ENCODE results near the gene FUT8.

DNA sequence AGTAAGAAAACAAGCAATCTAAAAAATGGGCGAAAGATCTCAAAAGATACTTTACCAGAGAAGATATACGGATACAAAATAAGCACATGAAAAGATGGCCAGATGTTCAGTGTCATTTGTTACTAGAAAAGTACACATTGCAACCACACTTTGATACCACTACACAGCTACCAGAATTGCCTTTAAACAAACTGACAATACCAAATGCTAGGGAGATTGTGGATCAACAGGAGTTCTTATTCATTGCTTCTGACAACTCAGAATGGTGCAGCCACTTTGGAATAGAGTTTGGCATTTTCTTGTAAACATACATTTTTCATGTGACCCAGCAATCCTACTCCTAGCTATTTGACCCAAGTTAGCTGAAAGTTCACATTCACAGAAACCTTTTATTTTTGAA, 136.3 kb downstream of the FUT8 start:
- TF ChIP-seq FOXM1 (IDR thresholded peaks at IDR 0.05; ENCODE audit: borderline replicate concordance, low read depth) (no peak), TCF12 (IDR thresholded peaks at IDR 0.05; ENCODE audit: low read depth) (no peak), EP300 (IDR thresholded peaks at IDR 0.05; ENCODE audit: borderline replicate concordance) (no peak), CREB1 (IDR thresholded peaks at IDR 0.05; ENCODE audit: low read depth) (no peak), EGR1 (IDR thresholded peaks at IDR 0.05) (no peak), YY1 (IDR thresholded peaks at IDR 0.05; ENCODE audit: low read depth) (no peak), RAD21 (IDR thresholded peaks at IDR 0.05; ENCODE audit: low read depth) (no peak), CEBPB (IDR thresholded peaks at IDR 0.05) (no peak), TAF1 (IDR thresholded peaks at IDR 0.05; ENCODE audit: low read depth) (no peak), NFIC (IDR thresholded peaks at IDR 0.05) (no peak), ZBTB7A (IDR thresholded peaks at IDR 0.05; ENCODE audit: low read depth) (no peak)
- TF ChIP-seq, protein P1, sequence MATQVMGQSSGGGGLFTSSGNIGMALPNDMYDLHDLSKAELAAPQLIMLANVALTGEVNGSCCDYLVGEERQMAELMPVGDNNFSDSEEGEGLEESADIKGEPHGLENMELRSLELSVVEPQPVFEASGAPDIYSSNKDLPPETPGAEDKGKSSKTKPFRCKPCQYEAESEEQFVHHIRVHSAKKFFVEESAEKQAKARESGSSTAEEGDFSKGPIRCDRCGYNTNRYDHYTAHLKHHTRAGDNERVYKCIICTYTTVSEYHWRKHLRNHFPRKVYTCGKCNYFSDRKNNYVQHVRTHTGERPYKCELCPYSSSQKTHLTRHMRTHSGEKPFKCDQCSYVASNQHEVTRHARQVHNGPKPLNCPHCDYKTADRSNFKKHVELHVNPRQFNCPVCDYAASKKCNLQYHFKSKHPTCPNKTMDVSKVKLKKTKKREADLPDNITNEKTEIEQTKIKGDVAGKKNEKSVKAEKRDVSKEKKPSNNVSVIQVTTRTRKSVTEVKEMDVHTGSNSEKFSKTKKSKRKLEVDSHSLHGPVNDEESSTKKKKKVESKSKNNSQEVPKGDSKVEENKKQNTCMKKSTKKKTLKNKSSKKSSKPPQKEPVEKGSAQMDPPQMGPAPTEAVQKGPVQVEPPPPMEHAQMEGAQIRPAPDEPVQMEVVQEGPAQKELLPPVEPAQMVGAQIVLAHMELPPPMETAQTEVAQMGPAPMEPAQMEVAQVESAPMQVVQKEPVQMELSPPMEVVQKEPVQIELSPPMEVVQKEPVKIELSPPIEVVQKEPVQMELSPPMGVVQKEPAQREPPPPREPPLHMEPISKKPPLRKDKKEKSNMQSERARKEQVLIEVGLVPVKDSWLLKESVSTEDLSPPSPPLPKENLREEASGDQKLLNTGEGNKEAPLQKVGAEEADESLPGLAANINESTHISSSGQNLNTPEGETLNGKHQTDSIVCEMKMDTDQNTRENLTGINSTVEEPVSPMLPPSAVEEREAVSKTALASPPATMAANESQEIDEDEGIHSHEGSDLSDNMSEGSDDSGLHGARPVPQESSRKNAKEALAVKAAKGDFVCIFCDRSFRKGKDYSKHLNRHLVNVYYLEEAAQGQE (IDR thresholded peaks at IDR 0.05; ENCODE audit: low read depth): no peak
- TF ChIP-seq, protein P2, sequence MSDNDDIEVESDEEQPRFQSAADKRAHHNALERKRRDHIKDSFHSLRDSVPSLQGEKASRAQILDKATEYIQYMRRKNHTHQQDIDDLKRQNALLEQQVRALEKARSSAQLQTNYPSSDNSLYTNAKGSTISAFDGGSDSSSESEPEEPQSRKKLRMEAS (IDR thresholded peaks at IDR 0.05): no peak
- TF ChIP-seq, protein P3, sequence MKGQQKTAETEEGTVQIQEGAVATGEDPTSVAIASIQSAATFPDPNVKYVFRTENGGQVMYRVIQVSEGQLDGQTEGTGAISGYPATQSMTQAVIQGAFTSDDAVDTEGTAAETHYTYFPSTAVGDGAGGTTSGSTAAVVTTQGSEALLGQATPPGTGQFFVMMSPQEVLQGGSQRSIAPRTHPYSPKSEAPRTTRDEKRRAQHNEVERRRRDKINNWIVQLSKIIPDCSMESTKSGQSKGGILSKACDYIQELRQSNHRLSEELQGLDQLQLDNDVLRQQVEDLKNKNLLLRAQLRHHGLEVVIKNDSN (IDR thresholded peaks at IDR 0.05): no peak

Data from Ishikawa (cell line).